MCF 10A (cell line): ENCODE results near the gene SHISA6. TPM values are rescaled to one million over a fixed set of nuclear protein-coding genes. Genes with fewer than 3 reads are reported as not detected.

ENCODE experiments used
- BruUV-seq: library from RNA; stranded (reverse); fragments of 400-500 nt; replicated peaks from 2 replicates; lab custom pipeline; 2021; lab: Mats Ljungman, UMichigan
- CTCF ChIA-PET: fragments of 300-600 bp; sonication (Branson Sonifier 250); formaldehyde crosslinking; extraction: SDS; loops from one replicate; lab custom pipeline; 2021; ENCODE audit warnings: antibody characterized with exemption, inconsistent platforms; lab: Yijun Ruan, JAX
- POLR2A ChIA-PET: fragments of 300-600, 350-650 bp; sonication (Branson Sonifier 250); formaldehyde crosslinking; extraction: SDS; loops from one replicate; lab custom pipeline; 2020; ENCODE audit warnings: antibody characterized with exemption, inconsistent platforms; lab: Yijun Ruan, JAX
- DNase-seq: peaks from one replicate; pipeline ENCODE4 v3.0.0-alpha.2; 2018; ENCODE audit not compliant: unreplicated experiment
- H3K27ac Mint-ChIP-seq: one replicate; pipeline ENCODE4 v1.8.0; 2022; ENCODE audit warnings: mild to moderate bottlenecking, low read depth, mixed read lengths; ENCODE audit not compliant: unreplicated experiment
- H3K27me3 Mint-ChIP-seq: one replicate; pipeline ENCODE4 v1.8.0; 2022; ENCODE audit warnings: mixed read lengths; ENCODE audit not compliant: insufficient read depth, unreplicated experiment
- H3K36me3 Mint-ChIP-seq: one replicate; pipeline ENCODE4 v1.8.0; 2022; ENCODE audit warnings: mild to moderate bottlenecking, moderate library complexity, mixed read lengths; ENCODE audit not compliant: insufficient read depth, unreplicated experiment
- H3K4me1 Mint-ChIP-seq: one replicate; pipeline ENCODE4 v1.8.0; 2022; ENCODE audit warnings: mixed read lengths; ENCODE audit not compliant: insufficient read depth, unreplicated experiment
- H3K4me3 Mint-ChIP-seq: one replicate; pipeline ENCODE4 v1.8.0; 2022; ENCODE audit warnings: mild to moderate bottlenecking, moderate library complexity, mixed read lengths; ENCODE audit not compliant: unreplicated experiment
- H3K9me3 Mint-ChIP-seq: one replicate; pipeline ENCODE4 v1.8.0; 2022; ENCODE audit warnings: mixed read lengths; ENCODE audit not compliant: unreplicated experiment
- intact Hi-C: fragments of 100-400 bp; cut with micrococcal nuclease; formaldehyde crosslinking; loops from 2 replicates; pipeline ENCODE4 v1.14.1; 2022
- total RNA-seq: library from RNA; stranded (reverse); gene quantifications from 2 replicates; pipeline ENCODE4 v1.2.3, GENCODE V29; 2022
- TF ChIP-seq, protein P1 (sequence below): fragments of 200-600 bp; IDR thresholded peaks from one replicate; pipeline ENCODE4 v1.8.0; 2022; ENCODE audit warnings: antibody characterized with exemption, mild to moderate bottlenecking; ENCODE audit not compliant: unreplicated experiment

The SHISA6 gene
- total RNA-seq, 1 experiment from 2014 or later = not detected

DNA sequence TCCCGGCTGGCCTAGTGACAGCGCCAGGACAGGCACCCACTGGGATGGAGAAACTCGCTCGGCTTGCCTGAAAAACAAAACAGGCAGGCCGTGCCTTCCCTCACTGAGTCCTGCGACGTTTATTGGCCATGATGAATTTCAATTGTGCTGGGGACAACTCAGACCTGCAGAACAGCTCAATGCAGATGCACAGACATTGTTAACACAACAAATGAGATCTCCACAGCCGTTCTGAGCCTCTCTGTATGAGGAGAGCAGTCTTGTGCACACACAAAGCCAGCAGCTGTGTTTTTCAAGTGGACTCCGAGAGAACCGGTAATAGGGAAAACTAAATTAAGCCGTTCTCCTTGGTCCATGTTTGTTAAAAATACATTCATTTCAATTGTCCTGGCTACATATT is 15.9 kb downstream of the SHISA6 start:
- POLR2A ChIA-PET = no interaction called here
- H3K4me1 Mint-ChIP-seq = peaks cover 3% of the 10 kb centered on the region
- no peak overlapping the region for H3K4me3 Mint-ChIP-seq
- no peak for DNase-seq
- intact Hi-C loops = no loop called here
- no TSS peak for BruUV-seq
- CTCF ChIA-PET = no interaction called here
- peaks cover 8% of the 10 kb centered on the region for H3K9me3 Mint-ChIP-seq
- H3K36me3 Mint-ChIP-seq = no peaks in the 10 kb centered on the region
- TF ChIP-seq, protein P1, sequence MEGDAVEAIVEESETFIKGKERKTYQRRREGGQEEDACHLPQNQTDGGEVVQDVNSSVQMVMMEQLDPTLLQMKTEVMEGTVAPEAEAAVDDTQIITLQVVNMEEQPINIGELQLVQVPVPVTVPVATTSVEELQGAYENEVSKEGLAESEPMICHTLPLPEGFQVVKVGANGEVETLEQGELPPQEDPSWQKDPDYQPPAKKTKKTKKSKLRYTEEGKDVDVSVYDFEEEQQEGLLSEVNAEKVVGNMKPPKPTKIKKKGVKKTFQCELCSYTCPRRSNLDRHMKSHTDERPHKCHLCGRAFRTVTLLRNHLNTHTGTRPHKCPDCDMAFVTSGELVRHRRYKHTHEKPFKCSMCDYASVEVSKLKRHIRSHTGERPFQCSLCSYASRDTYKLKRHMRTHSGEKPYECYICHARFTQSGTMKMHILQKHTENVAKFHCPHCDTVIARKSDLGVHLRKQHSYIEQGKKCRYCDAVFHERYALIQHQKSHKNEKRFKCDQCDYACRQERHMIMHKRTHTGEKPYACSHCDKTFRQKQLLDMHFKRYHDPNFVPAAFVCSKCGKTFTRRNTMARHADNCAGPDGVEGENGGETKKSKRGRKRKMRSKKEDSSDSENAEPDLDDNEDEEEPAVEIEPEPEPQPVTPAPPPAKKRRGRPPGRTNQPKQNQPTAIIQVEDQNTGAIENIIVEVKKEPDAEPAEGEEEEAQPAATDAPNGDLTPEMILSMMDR = no peak
- no peak overlapping the region for H3K27ac Mint-ChIP-seq
- H3K27me3 Mint-ChIP-seq = peaks cover 33% of the 10 kb centered on the region

DNA sequence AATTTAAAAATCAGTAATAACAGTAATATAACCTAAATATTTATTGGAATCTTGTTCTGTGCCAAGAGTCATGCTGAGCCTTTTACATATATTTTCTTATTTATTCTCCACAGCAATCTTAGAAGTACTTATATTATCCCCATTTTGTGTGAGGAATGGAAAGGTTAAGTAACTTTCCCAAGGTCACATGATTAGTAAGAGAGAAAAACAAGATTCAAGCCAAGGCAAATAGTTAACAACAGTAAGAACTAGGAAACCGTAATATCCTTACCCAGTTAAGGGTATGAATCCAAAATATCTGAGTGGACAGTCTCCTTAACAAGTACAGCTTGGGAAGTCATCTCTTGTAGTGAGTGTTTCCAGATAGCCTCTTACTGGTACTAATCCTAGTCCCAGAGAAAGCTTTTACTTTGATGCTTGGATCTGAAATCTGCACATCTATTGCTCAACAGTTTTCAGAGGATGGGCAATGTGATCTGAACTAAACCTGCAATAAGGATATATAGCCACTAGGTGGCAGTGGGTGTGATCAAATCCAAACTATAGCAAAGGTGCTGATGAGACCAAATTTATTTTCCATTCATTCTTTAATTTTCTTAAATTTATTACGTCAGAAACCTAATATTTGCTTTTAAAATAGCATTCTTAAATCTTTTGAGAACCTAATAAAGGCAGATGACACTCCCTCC is 23.3 kb downstream of the SHISA6 start:
- Mint-ChIP-seq H3K27ac (no peak overlapping the region), H3K4me3 (no peak overlapping the region), H3K9me3 (peaks cover 8% of the 10 kb centered on the region), H3K4me1 (no peaks in the 10 kb centered on the region), H3K27me3 (peaks cover under 1% of the 10 kb centered on the region), H3K36me3 (no peaks in the 10 kb centered on the region)
- no TSS peak for BruUV-seq
- TF ChIP-seq, protein P1 = peak; percentile 36
- intact Hi-C loops = loop anchor here (10.0 kb wide), 1 partner anchor 380 kb away; no protein-coding TSS in a partner anchor
- POLR2A ChIA-PET = no interaction called here
- CTCF ChIA-PET = interaction anchor here (0.9 kb wide), 1 partner anchor 16 kb away, joined by 3 read pairs; no protein-coding TSS in a partner anchor
- DNase-seq = peak; percentile 0

DNA sequence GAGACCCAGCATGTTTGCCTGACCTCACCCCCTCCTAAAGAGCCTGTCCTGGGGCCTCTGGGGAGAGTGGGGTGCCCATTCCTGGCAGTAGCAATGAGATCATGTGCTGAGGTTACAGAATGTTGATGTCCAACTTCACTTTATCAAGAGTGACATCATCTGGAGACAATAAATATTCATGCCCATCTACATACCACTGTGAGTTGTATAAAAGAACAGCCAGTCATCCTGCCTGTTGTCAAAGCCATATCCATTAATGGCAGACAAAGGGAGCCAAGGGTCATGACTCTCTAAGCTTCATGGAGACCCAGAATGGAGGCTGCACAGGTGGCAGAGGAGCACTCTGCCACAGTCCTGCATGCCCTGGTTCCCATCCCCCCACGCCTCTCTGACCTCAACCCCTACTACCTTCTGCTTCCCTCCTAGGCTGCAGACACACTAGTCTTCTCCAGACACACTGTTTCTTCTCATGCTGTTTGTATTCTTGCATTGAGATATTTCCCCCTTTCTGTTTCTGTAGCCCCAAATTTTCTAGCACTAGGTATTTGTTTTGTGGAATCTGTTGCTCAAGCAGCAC is 27.1 kb downstream of the SHISA6 start:
- ChIA-PET CTCF (interaction anchor here (0.5 to 0.6 kb wide), 2 partner anchors 9 to 670 kb away, joined by 4 read pairs; no protein-coding TSS in a partner anchor), POLR2A (no interaction called here)
- peaks cover 8% of the 10 kb centered on the region for H3K9me3 Mint-ChIP-seq
- peaks cover 6% of the 10 kb centered on the region for H3K36me3 Mint-ChIP-seq
- TF ChIP-seq, protein P1 = no peak
- H3K4me3 Mint-ChIP-seq = no peak overlapping the region
- peaks cover 15% of the 10 kb centered on the region for H3K27me3 Mint-ChIP-seq
- BruUV-seq = no TSS peak
- intact Hi-C loops = loop anchor here (10.0 kb wide), 1 partner anchor 377 kb away; no protein-coding TSS in a partner anchor
- DNase-seq = no peak
- no peaks in the 10 kb centered on the region for H3K4me1 Mint-ChIP-seq
- H3K27ac Mint-ChIP-seq = no peak overlapping the region

DNA sequence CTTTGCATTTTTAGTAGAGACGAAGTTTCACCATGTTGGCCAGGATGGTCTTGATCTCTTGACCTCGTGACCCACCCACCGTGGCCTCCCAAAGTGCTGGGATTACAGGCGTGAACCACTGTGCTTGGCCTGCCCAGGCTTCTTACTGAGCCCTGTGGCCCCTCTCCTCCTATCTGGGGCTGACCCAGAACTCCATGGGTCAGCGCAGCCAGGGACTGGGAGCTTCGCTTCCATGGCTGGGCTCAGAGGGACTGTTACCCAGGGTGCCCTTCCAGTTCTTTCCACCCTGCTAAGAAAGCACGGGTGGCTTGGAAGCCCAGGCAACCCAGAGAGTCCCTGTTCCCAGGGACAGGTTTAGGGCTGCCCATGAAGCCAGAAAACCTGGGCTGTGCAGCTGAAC is 28.2 kb downstream of the SHISA6 start:
- no peak for DNase-seq
- no peak overlapping the region for H3K27ac Mint-ChIP-seq
- ChIA-PET POLR2A (no interaction called here), CTCF (interaction anchor here (0.5 kb wide), 1 partner anchor 30 kb away, joined by 3 read pairs; no protein-coding TSS in a partner anchor)
- H3K4me1 Mint-ChIP-seq = no peaks in the 10 kb centered on the region
- H3K27me3 Mint-ChIP-seq = peaks cover 15% of the 10 kb centered on the region
- H3K36me3 Mint-ChIP-seq = peaks cover 6% of the 10 kb centered on the region
- TF ChIP-seq, protein P1 = no peak
- peaks cover 8% of the 10 kb centered on the region for H3K9me3 Mint-ChIP-seq
- intact Hi-C loops = loop anchor here (10.0 kb wide), 1 partner anchor 376 kb away; no protein-coding TSS in a partner anchor
- H3K4me3 Mint-ChIP-seq = no peak overlapping the region
- BruUV-seq = no TSS peak
